ENCODE measurements around the gene KCNJ1.

The KCNJ1 gene

DNA sequence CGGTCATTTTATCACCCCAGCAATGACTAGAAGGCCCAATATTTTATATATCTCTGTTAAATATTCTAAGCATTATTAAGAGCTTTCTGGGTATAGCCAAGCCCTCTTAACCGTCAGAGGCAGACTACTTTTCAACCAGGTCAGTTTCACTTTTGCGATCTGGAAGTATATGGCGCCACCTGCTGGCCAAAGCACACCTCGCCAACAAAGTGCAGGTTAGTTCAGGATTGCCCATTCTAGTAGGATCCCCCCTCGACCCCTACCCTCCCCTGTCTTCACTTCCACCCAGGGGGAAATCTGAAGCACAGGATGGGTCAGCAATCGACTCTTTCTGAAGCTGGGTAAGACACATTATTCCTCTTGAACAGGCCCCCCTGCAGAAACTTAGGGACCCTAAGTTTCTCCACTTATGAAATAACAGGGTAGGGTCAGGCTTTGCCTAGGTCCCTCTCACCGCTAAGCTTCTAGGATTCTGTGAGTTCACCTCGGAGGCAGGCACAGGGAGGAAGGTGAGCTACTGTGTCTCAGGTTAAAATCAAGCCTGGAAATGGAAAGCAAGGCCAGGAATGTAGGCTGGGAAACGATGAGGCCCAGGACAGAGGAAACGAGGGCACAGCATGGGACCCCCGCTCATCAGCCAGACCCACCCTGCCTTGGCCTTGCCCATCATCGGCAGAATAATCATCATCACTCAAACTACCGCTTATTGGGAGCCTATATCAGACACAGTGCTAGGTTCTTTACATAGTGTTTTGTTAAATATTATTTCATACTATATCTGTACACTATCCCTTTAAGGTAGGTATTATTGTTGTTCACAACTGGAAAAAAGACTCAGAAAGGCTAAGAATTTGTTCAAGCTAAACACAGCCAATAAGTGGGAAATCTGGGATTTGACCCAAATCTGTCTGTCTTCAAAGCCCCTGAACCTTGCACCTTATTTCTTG lies 35.6 kb downstream of the KCNJ1 start:
- H3K27ac ChIP-seq = no peak overlapping the region
- ChIA-PET POLR2A (ENCODE audit: low non-redundant PET) (no interaction called here), CTCF (interaction anchor here (0.5 to 1.9 kb wide), 18 partner anchors 8 to 926 kb away, joined by 3 to 7 read pairs (median 3); no protein-coding TSS in a partner anchor)
- DNase-seq (ENCODE audit: low spot score) = peak; percentile 63
- peak; percentile 87 for TF ChIP-seq CTCF (conservative IDR thresholded peaks at IDR 0.05; ENCODE audit: low read depth)

DNA sequence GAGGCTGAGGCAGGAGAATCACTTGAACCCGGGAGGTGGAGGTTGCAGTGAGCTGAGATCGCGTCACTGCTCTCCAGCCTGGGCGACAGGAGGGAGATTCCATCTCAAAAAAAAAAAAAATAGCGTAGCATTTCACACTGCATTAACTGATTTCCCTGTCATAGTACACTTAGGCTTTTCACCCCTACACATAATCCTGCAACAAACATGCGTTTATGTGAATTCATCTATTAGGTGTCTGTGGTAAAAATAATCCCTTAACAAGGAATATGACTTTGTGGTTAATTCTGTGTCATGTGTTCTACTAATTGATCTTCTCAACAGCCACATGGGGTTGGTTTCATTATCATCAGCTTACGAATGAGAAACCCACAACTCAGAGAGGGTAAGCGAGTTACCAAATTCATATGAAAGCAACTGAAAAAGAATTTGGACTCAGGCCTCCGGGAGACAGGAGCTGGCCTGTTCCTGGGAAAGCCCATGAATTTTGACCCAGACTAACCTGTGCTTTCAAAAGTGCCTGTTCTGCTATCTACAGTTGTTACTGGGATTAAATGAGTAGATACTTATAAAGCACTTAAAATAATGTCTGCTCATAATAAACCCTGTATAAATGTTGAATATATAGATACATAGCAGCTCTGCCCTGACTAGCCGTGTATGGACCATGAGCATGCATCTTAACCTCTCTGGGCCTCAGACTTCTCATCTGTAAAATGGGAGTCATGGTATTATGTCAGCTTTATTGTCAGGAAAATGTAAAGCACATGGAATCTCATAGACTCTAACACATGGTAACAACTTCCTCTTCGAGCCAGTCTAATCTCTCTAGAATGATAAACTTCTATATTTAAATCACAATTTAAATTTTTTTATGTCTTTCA lies 36.6 kb downstream of the KCNJ1 start:
- H3K27ac ChIP-seq = no peak overlapping the region
- POLR2A ChIA-PET (ENCODE audit: low non-redundant PET) = no interaction called here
- DNase-seq (ENCODE audit: low spot score) = no peak
- CTCF ChIA-PET = interaction anchor here (0.5 to 1.9 kb wide), 18 partner anchors 9 to 925 kb away, joined by 3 to 7 read pairs (median 3); no protein-coding TSS in a partner anchor
- no peak for TF ChIP-seq CTCF (conservative IDR thresholded peaks at IDR 0.05; ENCODE audit: low read depth)

DNA sequence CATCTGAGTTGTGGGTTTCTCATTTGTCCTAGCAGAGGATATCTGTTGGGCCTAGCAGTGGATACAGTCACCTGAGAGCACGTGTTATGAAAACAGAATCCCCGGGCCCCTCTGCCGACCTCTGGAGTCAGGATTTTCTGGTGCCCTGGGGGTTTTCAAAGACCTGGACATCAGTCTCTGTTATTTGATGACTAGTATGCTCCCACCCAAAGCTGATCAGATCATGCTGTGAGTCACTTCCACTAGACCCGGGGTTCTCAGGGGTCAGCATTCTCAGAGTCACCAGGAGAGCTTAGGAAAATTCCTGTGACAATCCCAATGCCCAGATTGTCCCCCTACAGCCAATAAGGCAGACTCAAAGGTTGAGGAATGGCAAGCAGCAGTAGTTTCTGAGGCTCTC lies 38.7 kb downstream of the KCNJ1 start:
- POLR2A ChIA-PET (ENCODE audit: low non-redundant PET) = no interaction called here
- no peak for DNase-seq (ENCODE audit: low spot score)
- no peak for TF ChIP-seq CTCF (conservative IDR thresholded peaks at IDR 0.05; ENCODE audit: low read depth)
- no peak overlapping the region for H3K27ac ChIP-seq
- CTCF ChIA-PET = no interaction called here

GRCh38 chr11:128827191-128827893 lies 39.8 kb downstream of the KCNJ1 start:
- no peak overlapping the region for H3K27ac ChIP-seq
- POLR2A ChIA-PET (ENCODE audit: low non-redundant PET) = no interaction called here
- CTCF ChIA-PET = interaction anchor here (0.9 kb wide), 1 partner anchor 129 kb away, joined by 3 read pairs; no protein-coding TSS in a partner anchor
- no peak for TF ChIP-seq CTCF (conservative IDR thresholded peaks at IDR 0.05; ENCODE audit: low read depth)
- no peak for DNase-seq (ENCODE audit: low spot score)

DNA sequence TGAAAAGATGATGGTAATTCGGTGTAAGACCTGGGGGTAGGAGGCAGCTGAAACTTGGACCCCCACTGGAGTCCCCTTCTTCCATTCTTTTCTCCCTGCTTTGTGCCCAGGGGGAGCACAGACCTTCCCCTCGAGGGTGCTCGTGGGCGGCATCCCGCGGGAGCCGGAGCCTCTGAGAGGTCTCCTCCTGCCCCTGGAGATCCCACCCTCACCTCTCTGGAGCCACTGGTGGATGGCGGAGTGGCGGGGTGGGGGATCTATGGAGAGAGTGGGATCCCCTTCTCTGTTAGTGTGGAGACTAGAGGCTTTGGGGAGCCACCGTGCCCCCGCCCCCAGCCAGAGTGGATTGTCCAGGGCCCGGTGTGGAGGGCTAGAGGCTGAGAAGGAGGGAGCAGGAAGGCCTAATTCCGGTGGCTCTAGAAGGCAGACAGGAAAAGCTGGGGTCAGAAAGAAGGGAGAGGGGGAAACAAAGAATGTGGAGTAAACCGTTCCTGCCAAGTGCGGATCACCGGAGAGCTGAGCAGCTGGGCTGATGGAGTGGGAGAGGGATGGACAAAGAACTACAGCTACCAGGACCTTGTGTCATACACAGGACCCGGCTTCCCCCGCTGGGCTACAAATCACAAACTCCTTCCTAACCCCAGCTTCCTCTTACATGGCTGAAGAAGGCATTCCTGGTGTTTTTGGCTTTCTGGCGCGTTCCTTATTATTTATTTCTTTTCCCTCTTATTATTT lies 41.9 kb downstream of the KCNJ1 start:
- H3K27ac ChIP-seq = no peak overlapping the region
- TF ChIP-seq CTCF (conservative IDR thresholded peaks at IDR 0.05; ENCODE audit: low read depth) = no peak
- no peak for DNase-seq (ENCODE audit: low spot score)
- POLR2A ChIA-PET (ENCODE audit: low non-redundant PET) = no interaction called here
- CTCF ChIA-PET = interaction anchor here (1.1 kb wide), 1 partner anchor 653 kb away, joined by 4 read pairs; no protein-coding TSS in a partner anchor

Measured in RWPE1 (cell line).